ENCODE data around the gene EZH1. TPM values are rescaled to one million over a fixed set of nuclear protein-coding genes. Genes with fewer than 3 reads are reported as not detected.

EZH1 gene
- total and polyA plus RNA-seq, 10 of the 15 experiments (the other 5 are each of a cell fraction or from before 2014, with no cell fraction given): 6.1 to 43.3 (median 16.8) TPM

DNA sequence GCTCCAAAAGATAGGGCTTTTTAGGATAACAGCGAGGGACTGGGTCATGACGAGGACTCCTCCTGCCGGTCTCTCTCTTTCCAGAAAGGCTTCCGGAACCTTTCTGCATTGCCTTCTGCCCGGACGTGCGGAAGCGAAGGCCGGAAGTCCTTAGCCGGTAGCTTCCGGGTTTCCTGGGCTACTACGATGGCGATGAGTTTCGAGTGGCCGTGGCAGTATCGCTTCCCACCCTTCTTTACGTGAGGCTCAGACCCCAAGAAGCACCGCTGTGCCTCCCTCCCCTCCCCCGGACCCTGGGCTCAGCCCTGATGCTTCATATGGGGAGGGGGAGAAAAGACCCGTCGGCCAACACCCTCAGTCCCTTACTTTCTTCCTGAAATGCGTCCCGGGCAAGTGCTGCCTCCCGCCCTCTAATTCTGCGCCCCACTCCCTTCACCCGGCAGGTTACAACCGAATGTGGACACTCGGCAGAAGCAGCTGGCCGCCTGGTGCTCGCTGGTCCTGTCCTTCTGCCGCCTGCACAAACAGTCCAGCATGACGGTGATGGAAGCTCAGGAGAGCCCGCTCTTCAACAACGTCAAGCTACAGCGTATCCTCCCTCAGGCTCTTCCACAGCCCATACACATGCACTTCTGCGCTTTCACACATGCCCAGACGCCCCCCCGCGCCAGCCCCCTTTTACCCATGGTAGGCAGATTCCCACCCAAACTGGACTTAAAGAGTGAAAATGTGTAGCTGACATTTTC is 28.6 kb upstream of the EZH1 start, which contains the start of gene VPS25 (continued):
- TF ChIP-seq, protein P1, sequence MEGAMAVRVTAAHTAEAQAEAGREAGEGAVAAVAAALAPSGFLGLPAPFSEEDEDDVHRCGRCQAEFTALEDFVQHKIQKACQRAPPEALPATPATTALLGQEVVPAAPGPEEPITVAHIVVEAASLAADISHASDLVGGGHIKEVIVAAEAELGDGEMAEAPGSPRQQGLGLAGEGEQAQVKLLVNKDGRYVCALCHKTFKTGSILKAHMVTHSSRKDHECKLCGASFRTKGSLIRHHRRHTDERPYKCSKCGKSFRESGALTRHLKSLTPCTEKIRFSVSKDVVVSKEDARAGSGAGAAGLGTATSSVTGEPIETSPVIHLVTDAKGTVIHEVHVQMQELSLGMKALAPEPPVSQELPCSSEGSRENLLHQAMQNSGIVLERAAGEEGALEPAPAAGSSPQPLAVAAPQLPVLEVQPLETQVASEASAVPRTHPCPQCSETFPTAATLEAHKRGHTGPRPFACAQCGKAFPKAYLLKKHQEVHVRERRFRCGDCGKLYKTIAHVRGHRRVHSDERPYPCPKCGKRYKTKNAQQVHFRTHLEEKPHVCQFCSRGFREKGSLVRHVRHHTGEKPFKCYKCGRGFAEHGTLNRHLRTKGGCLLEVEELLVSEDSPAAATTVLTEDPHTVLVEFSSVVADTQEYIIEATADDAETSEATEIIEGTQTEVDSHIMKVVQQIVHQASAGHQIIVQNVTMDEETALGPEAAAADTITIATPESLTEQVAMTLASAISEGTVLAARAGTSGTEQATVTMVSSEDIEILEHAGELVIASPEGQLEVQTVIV (IDR thresholded peaks at IDR 0.05; ENCODE audit: borderline replicate concordance, partially characterized antibody): peak; percentile 79
- TF ChIP-seq SMAD5 (IDR thresholded peaks at IDR 0.05; ENCODE audit: low read depth) (peak; percentile 95), MTA3 (IDR thresholded peaks at IDR 0.05; ENCODE audit: borderline replicate concordance, low read length) (no peak; the same call in 1 of the 2 replicates), FOXK2 (IDR thresholded peaks at IDR 0.05) (0 out of 2 replicates have a peak, but pooled peaks have one; percentile 6), SIN3A (IDR thresholded peaks at IDR 0.05; ENCODE audit: low read depth, low read length) (peak; percentile 69), SREBF1 (IDR thresholded peaks at IDR 0.05; ENCODE audit: low read length) (no peak), RFX5 (IDR thresholded peaks at IDR 0.05; ENCODE audit: low read depth, low read length) (no peak), CHD2 (IDR thresholded peaks at IDR 0.05; ENCODE audit: borderline replicate concordance, low read depth, low read length) (no peak), KLF5 (IDR thresholded peaks at IDR 0.05; ENCODE audit: partially characterized antibody) (peak; percentile 76), ZZZ3 (IDR thresholded peaks at IDR 0.05; ENCODE audit: control insufficient read depth, insufficient read length, low read depth) (peak; percentile 68), SMC3 (IDR thresholded peaks at IDR 0.05; ENCODE audit: borderline replicate concordance, low read length) (no peak; the same call in 1 of the 2 replicates), CHD4 (IDR thresholded peaks at IDR 0.05) (no peak), RBBP5 (conservative IDR thresholded peaks at IDR 0.05) (no peak), ESRRA (IDR thresholded peaks at IDR 0.05; ENCODE audit: low read length) (no peak), SUZ12 (IDR thresholded peaks at IDR 0.05; ENCODE audit: unreplicated experiment) (no peak), MEF2A (IDR thresholded peaks at IDR 0.05; ENCODE audit: insufficient read depth, low read depth, low read length) (no peak), EZH2 (IDR thresholded peaks at IDR 0.05; ENCODE audit: borderline replicate concordance, control insufficient read depth, low read depth, low read length) (no peak), JUND (IDR thresholded peaks at IDR 0.05; ENCODE audit: low read depth, low read length) (no peak)
- TF ChIP-seq, protein P2, sequence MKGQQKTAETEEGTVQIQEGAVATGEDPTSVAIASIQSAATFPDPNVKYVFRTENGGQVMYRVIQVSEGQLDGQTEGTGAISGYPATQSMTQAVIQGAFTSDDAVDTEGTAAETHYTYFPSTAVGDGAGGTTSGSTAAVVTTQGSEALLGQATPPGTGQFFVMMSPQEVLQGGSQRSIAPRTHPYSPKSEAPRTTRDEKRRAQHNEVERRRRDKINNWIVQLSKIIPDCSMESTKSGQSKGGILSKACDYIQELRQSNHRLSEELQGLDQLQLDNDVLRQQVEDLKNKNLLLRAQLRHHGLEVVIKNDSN (IDR thresholded peaks at IDR 0.05; ENCODE audit: borderline replicate concordance, extremely low read length, insufficient read depth, low read depth, low read length): no peak
- TF ChIP-seq, protein P3, sequence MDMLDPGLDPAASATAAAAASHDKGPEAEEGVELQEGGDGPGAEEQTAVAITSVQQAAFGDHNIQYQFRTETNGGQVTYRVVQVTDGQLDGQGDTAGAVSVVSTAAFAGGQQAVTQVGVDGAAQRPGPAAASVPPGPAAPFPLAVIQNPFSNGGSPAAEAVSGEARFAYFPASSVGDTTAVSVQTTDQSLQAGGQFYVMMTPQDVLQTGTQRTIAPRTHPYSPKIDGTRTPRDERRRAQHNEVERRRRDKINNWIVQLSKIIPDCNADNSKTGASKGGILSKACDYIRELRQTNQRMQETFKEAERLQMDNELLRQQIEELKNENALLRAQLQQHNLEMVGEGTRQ (IDR thresholded peaks at IDR 0.05; ENCODE audit: borderline replicate concordance, low read depth, low read length): no peak
- TF ChIP-seq, protein P4, sequence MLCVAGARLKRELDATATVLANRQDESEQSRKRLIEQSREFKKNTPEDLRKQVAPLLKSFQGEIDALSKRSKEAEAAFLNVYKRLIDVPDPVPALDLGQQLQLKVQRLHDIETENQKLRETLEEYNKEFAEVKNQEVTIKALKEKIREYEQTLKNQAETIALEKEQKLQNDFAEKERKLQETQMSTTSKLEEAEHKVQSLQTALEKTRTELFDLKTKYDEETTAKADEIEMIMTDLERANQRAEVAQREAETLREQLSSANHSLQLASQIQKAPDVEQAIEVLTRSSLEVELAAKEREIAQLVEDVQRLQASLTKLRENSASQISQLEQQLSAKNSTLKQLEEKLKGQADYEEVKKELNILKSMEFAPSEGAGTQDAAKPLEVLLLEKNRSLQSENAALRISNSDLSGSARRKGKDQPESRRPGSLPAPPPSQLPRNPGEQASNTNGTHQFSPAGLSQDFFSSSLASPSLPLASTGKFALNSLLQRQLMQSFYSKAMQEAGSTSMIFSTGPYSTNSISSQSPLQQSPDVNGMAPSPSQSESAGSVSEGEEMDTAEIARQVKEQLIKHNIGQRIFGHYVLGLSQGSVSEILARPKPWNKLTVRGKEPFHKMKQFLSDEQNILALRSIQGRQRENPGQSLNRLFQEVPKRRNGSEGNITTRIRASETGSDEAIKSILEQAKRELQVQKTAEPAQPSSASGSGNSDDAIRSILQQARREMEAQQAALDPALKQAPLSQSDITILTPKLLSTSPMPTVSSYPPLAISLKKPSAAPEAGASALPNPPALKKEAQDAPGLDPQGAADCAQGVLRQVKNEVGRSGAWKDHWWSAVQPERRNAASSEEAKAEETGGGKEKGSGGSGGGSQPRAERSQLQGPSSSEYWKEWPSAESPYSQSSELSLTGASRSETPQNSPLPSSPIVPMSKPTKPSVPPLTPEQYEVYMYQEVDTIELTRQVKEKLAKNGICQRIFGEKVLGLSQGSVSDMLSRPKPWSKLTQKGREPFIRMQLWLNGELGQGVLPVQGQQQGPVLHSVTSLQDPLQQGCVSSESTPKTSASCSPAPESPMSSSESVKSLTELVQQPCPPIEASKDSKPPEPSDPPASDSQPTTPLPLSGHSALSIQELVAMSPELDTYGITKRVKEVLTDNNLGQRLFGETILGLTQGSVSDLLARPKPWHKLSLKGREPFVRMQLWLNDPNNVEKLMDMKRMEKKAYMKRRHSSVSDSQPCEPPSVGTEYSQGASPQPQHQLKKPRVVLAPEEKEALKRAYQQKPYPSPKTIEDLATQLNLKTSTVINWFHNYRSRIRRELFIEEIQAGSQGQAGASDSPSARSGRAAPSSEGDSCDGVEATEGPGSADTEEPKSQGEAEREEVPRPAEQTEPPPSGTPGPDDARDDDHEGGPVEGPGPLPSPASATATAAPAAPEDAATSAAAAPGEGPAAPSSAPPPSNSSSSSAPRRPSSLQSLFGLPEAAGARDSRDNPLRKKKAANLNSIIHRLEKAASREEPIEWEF (IDR thresholded peaks at IDR 0.05; ENCODE audit: insufficient replicate concordance, low read depth, low read length): no peak

All from GM12878 (cell line).